T47D (cell line): ENCODE results near the gene APEH.
A peak's percentile ranks its signal among the peaks of the same experiment; 100 is the strongest.

Experiments used
- DNase-seq, 2 experiments: peaks; one replicate each; pipeline versions ENCODE4 v3.0.0 to v3.0.0-alpha.2; 2011 to 2012; ENCODE audit warnings: low read depth in 1 of 2, low spot score in 1 of 2
- JUND ChIP-seq: IDR thresholded peaks from 2 replicates; pipeline ENCODE4 v1.6.1; 2012; ENCODE audit warnings: low read depth
- in situ Hi-C: cut with HindIII; loops from 2 replicates; pipeline ENCODE4 v1.10.0; 2016; ENCODE audit warnings: low sequenced_read_pairs, low pct_unique_long_range_greater_than_20kb

APEH gene

DNA sequence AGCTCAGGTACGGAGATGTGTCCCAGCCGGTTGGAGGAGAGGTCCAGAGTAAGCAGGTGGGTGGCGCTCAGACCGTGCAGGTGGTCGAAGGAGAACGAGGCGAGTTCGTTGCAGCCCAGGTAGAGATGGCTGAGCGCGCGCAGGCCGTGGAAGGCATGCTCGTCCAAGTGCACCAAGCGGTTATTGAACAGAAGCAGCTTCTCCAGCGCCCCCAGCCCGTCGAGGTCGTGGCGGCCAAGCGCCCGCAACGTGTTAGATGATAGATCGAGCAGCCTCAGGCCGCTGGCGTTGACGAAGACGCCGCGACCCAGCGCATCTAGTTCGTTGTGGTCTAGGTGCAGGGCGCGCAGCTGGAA, 44.7 kb downstream of the APEH start:
- in situ Hi-C loops, result no loop called here
- DNase-seq, result no peak
- TF ChIP-seq JUND, result no peak

DNA sequence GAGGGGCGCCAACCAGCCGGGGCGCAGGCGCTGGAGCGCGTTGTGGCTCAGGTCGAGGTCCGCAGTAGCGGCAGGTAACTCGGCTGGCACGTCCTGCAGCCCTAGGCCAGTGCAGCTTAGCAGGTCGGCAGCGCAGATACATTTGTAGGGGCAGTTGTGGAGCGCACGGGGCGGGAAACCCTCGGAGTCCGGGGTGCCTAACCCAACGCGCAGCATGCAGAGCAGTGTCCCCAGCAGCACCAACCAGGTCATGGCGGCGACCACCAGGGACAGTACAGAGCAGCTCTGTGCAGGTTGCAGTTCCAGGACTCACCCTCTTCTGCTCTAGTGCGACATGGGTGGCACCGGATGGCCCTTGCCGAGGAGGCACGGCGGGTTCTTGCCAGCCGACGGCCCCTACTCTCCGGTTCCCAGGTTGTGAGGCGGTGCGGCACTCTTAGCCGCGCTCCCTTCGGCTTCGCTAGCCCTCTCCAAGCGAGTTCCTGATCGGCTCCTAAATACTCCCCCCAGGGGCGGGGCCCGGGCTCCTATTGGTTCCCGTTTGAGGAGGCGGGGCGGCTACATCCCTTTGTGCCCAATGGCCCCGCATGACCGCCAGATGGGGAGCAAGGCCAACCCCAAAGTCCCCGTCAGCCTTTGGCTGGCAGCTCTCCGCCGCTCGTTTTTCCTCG, 45.2 kb downstream of the APEH start, which contains the start of gene AMIGO3:
AMIGO3 (minus strand) TSS at position 471 of the 671 bp plus-strand sequence; CDS start at position 252, 219 bp downstream.
- peak; percentile 42 to 68 for DNase-seq
- TF ChIP-seq JUND, result no peak
- in situ Hi-C loops, result no loop called here

DNA sequence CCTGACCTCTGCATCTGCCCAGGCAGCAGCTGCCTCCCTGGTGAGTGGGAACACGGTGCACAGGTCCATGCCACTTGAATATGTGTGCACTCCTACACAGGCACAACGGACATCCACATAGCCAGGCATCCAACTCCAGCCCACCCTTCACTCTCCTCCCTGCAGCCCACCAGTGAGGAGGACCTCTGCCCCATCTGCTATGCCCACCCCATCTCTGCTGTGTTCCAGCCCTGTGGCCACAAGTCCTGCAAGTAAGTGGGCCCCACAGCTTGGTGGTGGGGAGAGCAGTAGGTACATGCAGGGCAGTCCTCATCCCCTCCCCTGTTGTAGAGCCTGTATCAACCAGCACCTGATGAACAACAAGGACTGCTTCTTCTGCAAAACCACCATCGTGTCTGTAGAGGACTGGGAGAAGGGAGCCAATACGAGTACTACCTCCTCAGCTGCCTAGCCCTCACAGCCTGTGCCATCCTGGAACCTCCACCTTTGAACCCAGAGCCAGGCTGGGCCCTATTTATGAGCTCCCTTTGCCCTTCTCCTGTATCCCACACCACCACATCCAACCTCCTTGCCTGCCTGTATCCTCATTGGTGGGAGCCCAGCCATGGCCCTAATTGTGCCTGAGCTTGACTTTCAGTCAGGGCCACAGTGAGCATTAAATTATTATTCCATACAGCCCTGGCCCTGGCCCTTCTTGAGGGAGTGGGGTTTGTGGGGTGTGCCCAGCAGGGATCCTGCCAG, 46.9 kb downstream of the APEH start:
- in situ Hi-C loops, result no loop called here
- DNase-seq, result no peak
- TF ChIP-seq JUND, result no peak

DNA sequence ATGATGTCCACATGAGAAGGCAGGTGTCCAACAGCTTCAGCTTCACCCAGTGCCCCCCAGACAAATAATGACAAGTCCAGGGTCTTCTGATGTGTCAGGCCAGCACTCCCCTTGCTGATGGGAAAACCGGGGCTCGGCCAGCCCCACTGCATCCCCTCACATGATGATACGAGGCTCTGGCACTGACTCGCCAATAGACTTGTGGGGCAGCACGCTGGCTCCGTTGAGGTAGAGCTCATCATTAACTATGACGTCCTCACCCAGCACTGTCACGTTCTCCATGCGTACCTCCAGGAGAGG, 47.4 kb downstream of the APEH start:
- in situ Hi-C loops, result no loop called here
- no peak for DNase-seq
- TF ChIP-seq JUND, result no peak

DNA sequence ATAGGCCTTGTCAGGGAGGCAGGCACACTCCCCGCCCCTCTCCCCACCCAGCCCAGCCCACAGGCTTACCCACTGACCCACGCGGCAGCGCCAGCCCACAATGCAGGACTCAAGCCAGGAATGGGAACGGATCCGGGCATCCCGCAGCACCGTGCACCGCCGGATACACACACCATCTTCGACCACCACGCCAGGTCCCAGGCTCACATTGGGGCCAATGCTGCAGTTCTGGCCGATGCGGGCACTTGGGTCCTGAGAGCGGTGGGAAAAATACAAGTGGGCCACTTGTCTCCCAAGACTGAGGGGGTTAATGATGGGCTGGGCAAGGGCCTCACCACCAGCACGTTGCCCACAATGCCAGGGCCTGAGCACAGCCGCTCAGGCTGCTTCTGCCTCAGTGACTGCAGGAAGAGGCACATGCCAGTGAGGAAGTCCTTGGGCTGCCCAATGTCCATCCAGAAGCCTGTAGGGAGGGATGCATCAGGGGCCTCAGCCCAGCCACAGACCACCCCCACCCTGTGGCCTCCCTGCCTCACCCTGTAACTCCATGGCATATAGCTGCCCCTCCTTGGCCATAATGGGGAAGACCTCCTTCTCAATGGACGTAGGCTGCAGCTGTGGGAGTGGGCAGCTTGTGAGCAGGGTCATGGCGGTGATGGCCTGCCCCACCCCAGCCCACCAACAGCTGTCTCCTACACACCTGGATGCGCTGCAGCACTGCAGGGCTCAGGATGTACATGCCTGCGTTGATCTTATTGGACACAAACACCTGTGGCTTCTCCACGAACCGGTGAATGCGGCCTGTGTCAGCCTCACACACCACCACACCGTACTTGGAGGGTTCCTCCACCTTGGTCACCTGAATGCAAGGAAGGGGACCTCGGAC, 48.0 kb downstream of the APEH start:
- no peak for DNase-seq
- TF ChIP-seq JUND, result no peak
- in situ Hi-C loops, result no loop called here

DNA sequence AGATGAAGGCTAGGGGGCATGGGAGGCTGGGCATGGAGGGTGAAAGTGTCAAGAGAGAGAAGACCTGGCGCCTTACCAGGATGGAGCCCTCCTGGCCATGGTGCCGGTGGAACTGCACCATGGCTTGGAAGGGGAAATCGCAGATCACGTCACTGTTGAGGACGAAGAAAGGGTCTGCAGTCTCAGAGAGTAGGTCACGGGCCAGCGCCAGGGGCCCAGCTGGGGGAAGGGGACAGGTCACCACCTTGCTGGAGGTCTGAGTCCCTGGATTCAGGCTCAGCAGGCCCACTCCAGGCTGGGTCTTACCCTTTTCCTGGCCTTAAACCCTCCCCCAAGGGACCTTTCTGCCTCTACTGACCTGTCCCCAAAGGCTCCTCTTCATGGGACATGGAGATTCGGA, 48.7 kb downstream of the APEH start:
- DNase-seq, result no peak
- in situ Hi-C loops, result no loop called here
- TF ChIP-seq JUND, result no peak

DNA sequence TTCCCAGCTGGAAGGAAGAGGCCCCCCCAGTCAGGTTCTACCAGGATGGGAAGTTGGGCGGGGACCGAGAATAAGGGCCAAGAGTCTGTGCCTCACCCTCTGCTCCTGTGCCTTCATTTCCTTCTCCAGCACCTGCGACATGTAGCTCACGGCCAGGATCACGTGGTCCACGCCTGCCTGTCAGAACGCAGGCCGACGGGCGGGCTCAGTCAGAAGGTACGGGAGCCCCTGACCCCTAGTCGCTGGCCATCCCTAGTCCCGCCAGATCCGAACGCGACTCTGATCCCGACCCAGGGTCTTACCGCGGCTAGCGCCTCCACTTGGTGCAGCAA, 49.1 kb downstream of the APEH start:
- no peak for TF ChIP-seq JUND
- DNase-seq, result peak; percentile 67 to 72
- in situ Hi-C loops, result no loop called here

DNA sequence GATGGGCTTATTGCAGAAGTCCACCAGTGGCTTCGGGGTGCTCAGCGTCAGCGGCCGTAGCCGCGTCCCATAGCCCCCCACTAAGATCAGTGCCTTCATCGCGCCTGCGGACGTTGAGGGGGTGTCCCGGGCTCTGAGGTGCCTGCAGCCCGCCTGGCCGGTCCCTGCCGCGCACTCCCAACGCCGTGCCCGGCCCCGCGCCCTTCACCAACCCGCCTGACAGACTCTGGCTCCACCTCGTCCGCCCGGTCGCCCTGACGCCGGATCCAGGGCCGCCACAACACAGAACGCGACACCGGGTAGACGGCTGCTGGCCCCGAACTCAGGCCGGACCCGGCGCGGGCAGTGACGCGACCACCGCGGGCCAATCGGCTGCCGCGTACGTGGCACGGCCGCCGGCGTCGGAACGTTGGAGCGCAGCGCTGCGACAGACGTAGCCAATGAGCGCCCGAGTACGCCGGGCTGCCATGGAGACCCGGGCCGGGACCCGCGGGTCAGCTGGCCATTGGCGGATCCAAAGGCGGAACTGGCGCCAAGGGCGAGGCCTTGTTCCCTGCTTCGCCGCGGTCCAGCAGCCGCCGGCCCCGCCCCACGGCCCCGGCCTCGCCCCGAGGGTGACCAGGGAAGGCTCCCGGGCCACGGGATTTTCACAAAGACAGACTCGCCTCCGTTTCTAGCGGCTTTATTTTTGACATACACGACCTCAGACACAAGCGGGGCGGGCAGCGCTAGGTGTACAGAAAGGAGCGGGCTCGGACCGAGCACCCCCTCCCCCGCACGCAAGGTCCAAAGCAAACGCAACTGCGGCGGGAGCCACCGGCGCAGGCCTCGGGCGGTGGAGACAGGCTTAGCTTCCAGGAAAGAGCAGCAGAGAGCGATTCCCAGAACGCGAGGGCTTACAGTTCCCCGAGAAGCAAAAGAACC, 49.7 kb downstream of the APEH start, which contains the start of gene GMPPB:
GMPPB (minus strand) TSS at position 324 of the 924 bp plus-strand sequence; CDS start at position 99, 225 bp downstream.
- in situ Hi-C loops, result no loop called here
- peak; percentile 96 to 97 for DNase-seq
- TF ChIP-seq JUND, result no peak

DNA sequence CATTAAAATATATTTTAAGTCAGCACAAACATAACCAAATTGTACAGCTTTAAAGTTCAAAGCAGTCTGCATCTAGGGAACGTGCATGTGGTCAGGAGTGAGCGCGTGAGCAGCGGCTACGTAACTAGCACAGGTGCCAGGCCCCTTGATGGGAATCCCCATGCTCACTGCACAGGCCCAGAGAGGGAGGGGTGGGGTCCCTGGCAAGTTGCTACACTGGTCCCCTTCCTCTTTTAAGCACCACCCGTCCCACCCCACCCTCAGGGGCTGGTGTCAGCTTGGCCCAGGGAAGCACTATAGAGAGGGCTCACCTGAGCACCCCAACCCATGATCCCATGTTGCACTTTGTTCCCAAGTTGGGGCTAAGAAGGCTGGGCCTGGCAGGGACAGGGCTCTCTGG, 50.4 kb downstream of the APEH start:
- in situ Hi-C loops, result no loop called here

DNA sequence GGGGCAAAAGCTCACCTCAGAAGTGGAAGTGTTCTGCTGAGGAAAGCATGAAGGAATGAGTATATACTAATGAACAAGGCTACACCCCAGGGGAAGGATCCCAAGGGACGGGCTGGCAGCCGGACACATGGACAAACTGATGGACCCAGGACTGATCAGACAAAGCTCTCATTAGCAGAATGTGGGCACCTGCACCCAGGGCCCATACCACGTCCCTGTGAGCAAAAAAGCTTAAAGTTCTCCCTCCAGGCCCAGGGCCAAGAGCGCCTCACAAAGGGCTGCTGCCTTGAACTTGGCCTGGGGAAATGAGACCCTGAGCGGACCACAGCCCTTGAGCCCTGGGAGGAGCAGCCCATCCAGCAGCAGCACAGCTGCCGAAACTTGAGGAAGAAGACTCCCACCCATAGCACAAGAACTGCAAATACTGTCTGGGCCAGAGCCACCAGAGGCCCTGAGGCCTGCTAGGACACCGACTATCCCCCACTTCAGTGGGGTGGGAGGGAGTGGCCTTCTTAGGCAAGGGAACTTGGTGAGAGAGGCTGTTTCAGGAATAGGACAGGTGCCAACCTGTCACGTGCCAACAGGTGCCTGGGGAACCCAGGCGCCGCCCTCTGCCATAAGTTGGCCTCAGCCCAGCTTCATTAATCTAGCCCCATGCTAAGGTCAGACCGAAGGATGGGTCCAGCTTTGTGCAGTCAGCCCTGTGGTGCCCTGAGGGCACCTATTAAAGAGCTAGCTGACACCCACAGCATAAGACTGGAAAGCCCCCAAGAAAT, 51.9 kb downstream of the APEH start:
- in situ Hi-C loops, result no loop called here
- DNase-seq, result no peak
- no peak for TF ChIP-seq JUND

More for the DNA sequence above, 50.4 kb downstream of the APEH start:
- DNase-seq, result no peak
- no peak for TF ChIP-seq JUND

DNA sequence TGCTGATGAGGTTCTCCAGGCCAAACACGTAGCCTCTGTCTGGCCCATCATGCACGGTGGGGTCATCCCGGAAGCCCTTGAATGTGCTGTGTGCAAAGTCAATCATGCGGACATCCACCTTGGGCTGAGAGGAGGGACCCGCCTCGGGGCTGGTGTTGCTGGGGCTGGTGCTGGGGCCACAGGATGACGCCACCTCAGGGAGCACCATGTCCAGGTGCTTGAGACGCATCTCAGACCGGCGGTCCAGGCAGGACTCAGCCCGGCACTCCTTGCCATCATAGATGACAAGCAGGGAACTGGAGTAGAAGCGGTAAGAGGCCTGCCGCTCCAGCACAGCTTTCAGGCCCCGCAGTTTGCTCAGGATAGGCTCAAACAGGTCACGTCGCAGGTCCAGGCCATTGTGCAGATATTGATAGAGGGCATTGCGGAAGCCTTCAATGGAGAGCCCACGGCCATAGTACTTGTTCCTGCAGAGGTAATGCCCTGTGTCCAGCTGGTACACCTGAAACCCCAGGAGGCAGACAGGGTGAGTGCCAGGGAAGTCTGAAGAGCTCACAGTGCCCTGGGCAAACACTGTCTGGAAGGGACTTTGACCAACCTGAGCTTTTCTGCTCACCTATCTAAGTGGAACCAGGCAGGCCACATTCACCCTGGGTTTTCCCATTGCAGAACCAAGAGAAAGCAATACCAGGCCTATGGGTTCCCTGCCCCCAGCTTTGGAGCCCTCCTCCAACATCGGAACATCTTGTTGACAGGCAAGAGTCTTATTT, 53.2 kb downstream of the APEH start:
- no peak for TF ChIP-seq JUND
- in situ Hi-C loops, result no loop called here
- DNase-seq, result no peak
